OCI-LY7 (cell line): ENCODE measurements around the gene VSX2. TPM values are rescaled to one million over a fixed set of nuclear protein-coding genes. Genes with fewer than 3 reads are reported as not detected.

Experiments
- BruUV-seq: library from RNA; stranded (reverse); fragments of 400-500 nt; replicated peaks from 2 replicates; lab custom pipeline; 2021; lab: Mats Ljungman, UMichigan
- CTCF ChIA-PET: fragments of 300-600 bp; sonication (Branson Sonifier 250); formaldehyde crosslinking; loops from one replicate; lab custom pipeline; 2022; ENCODE audit warnings: antibody characterized with exemption; ENCODE audit not compliant: unreplicated experiment; lab: Charles Lee
- POLR2A ChIA-PET: fragments of 300-600 bp; sonication (Branson Sonifier 250); formaldehyde crosslinking; loops from one replicate; lab custom pipeline; 2022; ENCODE audit warnings: antibody characterized with exemption; lab: Charles Lee
- DNase-seq: peaks from one replicate; pipeline ENCODE4 v3.0.0-alpha.2; 2015; ENCODE audit warnings: low spot score
- H2AFZ ChIP-seq: fragments of 200-600 bp; sonication (generic), shearing (Covaris generic); 2 replicates; pipeline ENCODE4 v1.6.1; 2014; ENCODE audit warnings: mild to moderate bottlenecking, antibody characterized with exemption, low read length, moderate library complexity
- H3K27ac ChIP-seq: fragments of 200-600 bp; sonication (generic); 2 replicates; pipeline ENCODE4 v1.5.1; 2014; ENCODE audit warnings: mixed run types, low read depth, mild to moderate bottlenecking, moderate library complexity, low read length, inconsistent platforms; ENCODE audit not compliant: poor library complexity, severe bottlenecking
- H3K36me3 ChIP-seq: fragments of 200-600 bp; sonication (generic); 2 replicates; pipeline ENCODE4 v1.6.1; 2014; ENCODE audit warnings: mild to moderate bottlenecking, antibody characterized with exemption, low read length, moderate library complexity, mixed read lengths; ENCODE audit not compliant: insufficient read depth
- H3K4me1 ChIP-seq: fragments of 200-600 bp; sonication (generic); 2 replicates; pipeline ENCODE4 v1.5.1; 2014; ENCODE audit warnings: mild to moderate bottlenecking, low read length; ENCODE audit not compliant: insufficient read depth, poor library complexity, severe bottlenecking
- H3K4me2 ChIP-seq: fragments of 200-600 bp; sonication (generic); 2 replicates; pipeline ENCODE4 v1.6.1; 2014; ENCODE audit warnings: mild to moderate bottlenecking, low read length
- H3K4me3 ChIP-seq: fragments of 200-600 bp; sonication (generic); 2 replicates; pipeline ENCODE4 v1.5.1; 2014; ENCODE audit warnings: mild to moderate bottlenecking, low read depth, low read length; ENCODE audit not compliant: poor library complexity, severe bottlenecking
- H3K79me2 ChIP-seq: fragments of 200-600 bp; sonication (generic); 2 replicates; pipeline ENCODE4 v1.6.1; 2016; ENCODE audit warnings: low read depth, mild to moderate bottlenecking, low read length, moderate library complexity, mixed read lengths; ENCODE audit not compliant: insufficient read depth
- H3K9me2 ChIP-seq: fragments of 200-600 bp; sonication (generic); 2 replicates; pipeline ENCODE4 v1.6.1; 2016; ENCODE audit warnings: mild to moderate bottlenecking, low read length, mixed read lengths; ENCODE audit not compliant: insufficient read depth
- H3K9me3 ChIP-seq: fragments of 200-600 bp; sonication (generic); 2 replicates; pipeline ENCODE4 v1.6.1; 2014; ENCODE audit warnings: mild to moderate bottlenecking, mixed run types, low read length, mixed read lengths
- H4K20me1 ChIP-seq: fragments of 200-600 bp; sonication (generic); 2 replicates; pipeline ENCODE4 v1.6.1; 2014; ENCODE audit warnings: mild to moderate bottlenecking, antibody characterized with exemption, low read length, moderate library complexity, mixed read lengths; ENCODE audit not compliant: insufficient read depth
- EZH2phosphoT487 ChIP-seq: fragments of 200-600 bp; sonication (generic); IDR thresholded peaks from 2 replicates; pipeline ENCODE4 v1.6.1; 2018; ENCODE audit warnings: low read depth, borderline replicate concordance, mild to moderate bottlenecking, mixed run types, antibody characterized with exemption, low read length, moderate library complexity, mixed read lengths
- intact Hi-C: fragments of 100-400 bp; cut with micrococcal nuclease; formaldehyde crosslinking; loops from one replicate; pipeline ENCODE4 v1.10.0; 2022; ENCODE audit not compliant: unreplicated experiment
- total RNA-seq, 2 experiments: library from RNA; depleted of rRNA in 1 of 2; stranded (reverse); fragments of >200 nt in 1 of 2; shearing (Covaris generic) in 1 of 2; gene quantifications; 2 replicates each; pipeline ENCODE4 v1.2.3, GENCODE V29; 2014 to 2022
- TF ChIP-seq, protein P1 (sequence below): fragments of 200-600 bp; sonication (generic); conservative IDR thresholded peaks from 2 replicates; pipeline ENCODE4 v1.5.1; 2014; ENCODE audit warnings: mild to moderate bottlenecking, antibody characterized with exemption, low read length, moderate library complexity, mixed read lengths

Gene VSX2
- total RNA-seq, 2 experiments from 2014 or later = not detected

DNA sequence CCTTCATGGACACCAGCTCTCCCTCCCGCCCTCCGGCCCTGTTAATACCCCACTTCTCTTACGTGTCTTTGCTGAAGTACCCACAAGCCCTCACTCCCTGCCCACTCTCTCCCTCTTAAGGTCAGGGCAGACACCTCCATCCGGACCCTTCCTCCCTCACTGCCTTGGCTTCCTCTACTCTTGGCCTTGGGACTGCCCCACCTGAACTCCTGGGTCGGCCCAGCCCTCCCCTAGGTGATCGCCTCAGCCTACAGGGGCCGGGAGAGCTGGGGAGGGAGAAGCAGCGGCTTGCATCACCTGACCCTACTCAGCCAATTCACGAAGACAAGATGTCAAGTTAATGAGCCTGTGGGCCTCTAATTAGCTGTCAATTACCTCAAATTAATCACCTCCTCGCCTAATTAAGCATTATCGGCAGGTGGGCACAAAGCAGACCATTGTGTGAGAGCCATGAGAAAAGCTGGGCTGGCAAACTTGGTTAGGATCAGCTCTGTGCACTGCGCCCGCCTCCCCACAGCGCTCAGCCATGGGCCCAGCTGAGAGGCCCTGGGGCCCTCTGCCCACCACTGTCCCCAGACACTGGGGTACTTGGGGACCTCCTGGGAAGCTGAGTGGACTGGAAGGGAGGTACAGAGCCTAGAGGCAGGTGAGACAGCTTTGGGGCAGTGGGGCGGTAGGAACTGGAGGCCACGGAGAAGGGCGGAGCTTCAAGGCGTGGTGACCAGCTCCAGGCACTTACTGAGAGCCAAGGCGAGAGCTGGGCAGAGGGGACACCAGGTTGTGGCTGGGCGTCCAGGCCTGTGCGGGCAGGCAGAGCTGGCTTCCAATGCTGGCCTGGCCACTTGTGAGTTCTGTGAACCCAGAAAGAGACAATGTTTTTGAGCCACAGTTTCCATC lies 25.1 kb upstream of the VSX2 start:
- intact Hi-C loops = no loop called here

GRCh38 chr14:74216671-74217070 lies 22.6 kb upstream of the VSX2 start:
- no peak overlapping the region for H3K4me3 ChIP-seq
- H3K36me3 ChIP-seq = no peaks in the 10 kb centered on the region
- no peak overlapping the region for H2AFZ ChIP-seq
- H4K20me1 ChIP-seq = no peaks in the 10 kb centered on the region
- DNase-seq = no peak
- no peaks in the 10 kb centered on the region for H3K9me3 ChIP-seq
- POLR2A ChIA-PET = no interaction called here
- H3K4me1 ChIP-seq = no peaks in the 10 kb centered on the region
- no peak overlapping the region for H3K27ac ChIP-seq
- H3K9me2 ChIP-seq = no peaks in the 10 kb centered on the region
- CTCF ChIA-PET = no interaction called here
- intact Hi-C loops = loop anchor here (1.0 kb wide), 1 partner anchor 35 kb away; no protein-coding TSS in a partner anchor
- TF ChIP-seq EZH2phosphoT487 = no peak
- TF ChIP-seq, protein P1, sequence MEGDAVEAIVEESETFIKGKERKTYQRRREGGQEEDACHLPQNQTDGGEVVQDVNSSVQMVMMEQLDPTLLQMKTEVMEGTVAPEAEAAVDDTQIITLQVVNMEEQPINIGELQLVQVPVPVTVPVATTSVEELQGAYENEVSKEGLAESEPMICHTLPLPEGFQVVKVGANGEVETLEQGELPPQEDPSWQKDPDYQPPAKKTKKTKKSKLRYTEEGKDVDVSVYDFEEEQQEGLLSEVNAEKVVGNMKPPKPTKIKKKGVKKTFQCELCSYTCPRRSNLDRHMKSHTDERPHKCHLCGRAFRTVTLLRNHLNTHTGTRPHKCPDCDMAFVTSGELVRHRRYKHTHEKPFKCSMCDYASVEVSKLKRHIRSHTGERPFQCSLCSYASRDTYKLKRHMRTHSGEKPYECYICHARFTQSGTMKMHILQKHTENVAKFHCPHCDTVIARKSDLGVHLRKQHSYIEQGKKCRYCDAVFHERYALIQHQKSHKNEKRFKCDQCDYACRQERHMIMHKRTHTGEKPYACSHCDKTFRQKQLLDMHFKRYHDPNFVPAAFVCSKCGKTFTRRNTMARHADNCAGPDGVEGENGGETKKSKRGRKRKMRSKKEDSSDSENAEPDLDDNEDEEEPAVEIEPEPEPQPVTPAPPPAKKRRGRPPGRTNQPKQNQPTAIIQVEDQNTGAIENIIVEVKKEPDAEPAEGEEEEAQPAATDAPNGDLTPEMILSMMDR = no peak
- H3K79me2 ChIP-seq = no peaks in the 10 kb centered on the region
- H3K4me2 ChIP-seq = no peak overlapping the region
- BruUV-seq = no TSS peak

More for the DNA sequence above, 25.1 kb upstream of the VSX2 start:
- H4K20me1 ChIP-seq = no peaks in the 10 kb centered on the region
- no peaks in the 10 kb centered on the region for H3K79me2 ChIP-seq
- no peak overlapping the region for H3K27ac ChIP-seq
- no peak for TF ChIP-seq EZH2phosphoT487
- TF ChIP-seq, protein P1 = no peak
- H3K36me3 ChIP-seq = no peaks in the 10 kb centered on the region
- ChIA-PET POLR2A (interaction anchor here (0.6 to 1.2 kb wide), 2 partner anchors 21 to 132 kb away, joined by 3 to 5 read pairs; no protein-coding TSS in a partner anchor), CTCF (no interaction called here)
- H3K9me2 ChIP-seq = no peaks in the 10 kb centered on the region
- no peak overlapping the region for H3K4me3 ChIP-seq
- H3K4me1 ChIP-seq = no peaks in the 10 kb centered on the region
- H3K9me3 ChIP-seq = no peaks in the 10 kb centered on the region
- no TSS peak for BruUV-seq
- no peak for DNase-seq
- H2AFZ ChIP-seq = no peak overlapping the region
- H3K4me2 ChIP-seq = no peak overlapping the region
